OCI-LY3 (cell line): ENCODE measurements around the gene RPS4Y1.
"Not testable (repeated sequence)": the region's sequence is repeated elsewhere in the genome, so short reads cannot be mapped to it uniquely, and the experiment has no call there.

Source experiments
- H2AFZ ChIP-seq: fragments of 200-600, 300-600 bp; shearing (Covaris generic); 2 replicates; pipeline ENCODE4 v1.6.0; 2014; ENCODE audit warnings: antibody characterized with exemption, low read depth, low read length
- H3K27ac ChIP-seq: fragments of 200-600, 300-600 bp; sonication (generic); 2 replicates; pipeline ENCODE4 v1.5.1; 2014; ENCODE audit warnings: mild to moderate bottlenecking, low read length, moderate library complexity, mixed read lengths
- H3K27me3 ChIP-seq: fragments of 200-600, 300-600 bp; sonication (generic); 2 replicates; pipeline ENCODE4 v1.6.1; 2014; ENCODE audit warnings: low read depth, low read length, mixed read lengths
- H3K36me3 ChIP-seq: fragments of 200-600, 300-600 bp; sonication (generic); replicated peaks from 2 replicates; pipeline ENCODE3; 2014; ENCODE audit warnings: low read depth, low read length, mixed read lengths
- H3K4me1 ChIP-seq: fragments of 300-600, 200-600 bp; sonication (generic); 2 replicates; pipeline ENCODE4 v1.6.1; 2014; ENCODE audit warnings: low read length, mixed read lengths
- H3K4me2 ChIP-seq: fragments of 200-600, 300-600 bp; sonication (generic); 2 replicates; pipeline ENCODE4 v1.6.1; 2014; ENCODE audit warnings: low read length, mixed read lengths
- H3K4me3 ChIP-seq: fragments of 300-600, 200-600 bp; sonication (generic); 2 replicates; pipeline ENCODE4 v1.5.1; 2014; ENCODE audit warnings: antibody characterized with exemption, mild to moderate bottlenecking, low read length, moderate library complexity
- H3K79me2 ChIP-seq: fragments of 300-600, 200-600 bp; shearing (Covaris generic); 2 replicates; pipeline ENCODE4 v1.6.1; 2014; ENCODE audit warnings: mild to moderate bottlenecking, low read length, mixed read lengths
- H3K9ac ChIP-seq: fragments of 300-600, 200-600 bp; shearing (Covaris generic); 2 replicates; pipeline ENCODE4 v1.6.0; 2014; ENCODE audit warnings: mild to moderate bottlenecking, low read length, moderate library complexity
- H3K9me3 ChIP-seq: fragments of 200-600, 300-600 bp; shearing (Covaris generic); 2 replicates; pipeline ENCODE4 v1.6.1; 2014; ENCODE audit warnings: low read length, mixed read lengths; ENCODE audit not compliant: insufficient read depth
- H4K20me1 ChIP-seq: fragments of 200-600, 300-600 bp; sonication (generic); 2 replicates; pipeline ENCODE4 v1.6.1; 2016; ENCODE audit warnings: low read length, mixed read lengths; ENCODE audit not compliant: insufficient read depth
- CTCF ChIP-seq: fragments of 200-600, 300-600 bp; sonication (generic); IDR thresholded peaks from 2 replicates; pipeline ENCODE4 v1.5.1; 2014; ENCODE audit warnings: antibody characterized with exemption, low read length, low read depth
- EZH2phosphoT487 ChIP-seq: fragments of 200-600 bp; shearing (Covaris generic); IDR thresholded peaks from 2 replicates; pipeline ENCODE4 v1.6.1; 2018; ENCODE audit warnings: antibody characterized with exemption, mixed run types, low read depth

RPS4Y1 gene

GRCh38 chrY:2866581-2866980 is 25.2 kb downstream of the RPS4Y1 start:
- TF ChIP-seq EZH2phosphoT487 (no peak), CTCF (no peak)
- H3K79me2 ChIP-seq, result peaks cover 31% of the 10 kb centered on the region
- no peaks in the 10 kb centered on the region for H3K9me3 ChIP-seq
- H2AFZ ChIP-seq, result no peak overlapping the region
- H3K36me3 ChIP-seq, result peaks cover 61% of the 10 kb centered on the region
- no peaks in the 10 kb centered on the region for H3K27me3 ChIP-seq
- H4K20me1 ChIP-seq, result peaks cover 12% of the 10 kb centered on the region; the same call in 1 of the 2 replicates
- H3K27ac ChIP-seq, result no peak overlapping the region
- H3K4me3 ChIP-seq, result no peak overlapping the region
- no peaks in the 10 kb centered on the region for H3K4me1 ChIP-seq
- no peak overlapping the region for H3K4me2 ChIP-seq
- no peak overlapping the region for H3K9ac ChIP-seq

GRCh38 chrY:2867469-2867868 is 26.1 kb downstream of the RPS4Y1 start:
- no peak overlapping the region for H3K4me3 ChIP-seq
- H4K20me1 ChIP-seq, result peaks cover 6% of the 10 kb centered on the region; the same call in 1 of the 2 replicates
- peaks cover 61% of the 10 kb centered on the region for H3K36me3 ChIP-seq
- H3K4me2 ChIP-seq, result no peak overlapping the region
- H3K79me2 ChIP-seq, result peaks cover 23% of the 10 kb centered on the region
- TF ChIP-seq EZH2phosphoT487, result no peak
- no peak for TF ChIP-seq CTCF
- H2AFZ ChIP-seq, result no peak overlapping the region
- H3K4me1 ChIP-seq, result no peaks in the 10 kb centered on the region
- no peaks in the 10 kb centered on the region for H3K27me3 ChIP-seq
- H3K27ac ChIP-seq, result no peak overlapping the region
- H3K9me3 ChIP-seq, result no peaks in the 10 kb centered on the region
- no peak overlapping the region for H3K9ac ChIP-seq

- Histone ChIP-seq H3K4me2 (no peak overlapping the region), H3K4me3 (no peak overlapping the region), H3K9ac (no peak overlapping the region), H3K27ac (no peak overlapping the region), H3K79me2 (peaks cover 16% of the 10 kb centered on the region), H3K4me1 (no peaks in the 10 kb centered on the region), H3K9me3 (no peaks in the 10 kb centered on the region), H3K27me3 (no peaks in the 10 kb centered on the region), H3K36me3 (peaks cover 54% of the 10 kb centered on the region), H2AFZ (no peak overlapping the region), H4K20me1 (0 out of 2 replicates have a peak, but pooled peaks cover 4% of the 10 kb centered on the region)
- TF ChIP-seq CTCF (no peak), EZH2phosphoT487 (no peak)
Observed at GRCh38 chrY:2868035-2868607, 26.7 kb downstream of the RPS4Y1 start.

GRCh38 chrY:2872234-2872633 is 30.8 kb downstream of the RPS4Y1 start:
- H3K9ac ChIP-seq, H3K9me3 ChIP-seq, H3K79me2 ChIP-seq, H3K27me3 ChIP-seq, H3K4me2 ChIP-seq, H3K4me1 ChIP-seq, H4K20me1 ChIP-seq, H3K27ac ChIP-seq, H3K4me3 ChIP-seq, H2AFZ ChIP-seq: not testable (repeated sequence)
- H3K36me3 ChIP-seq, result peaks cover 25% of the 10 kb centered on the region

GRCh38 chrY:2874211-2874610 is 32.8 kb downstream of the RPS4Y1 start:
- TF ChIP-seq CTCF (no peak), EZH2phosphoT487 (no peak)
- Histone ChIP-seq H3K27ac (no peak overlapping the region), H3K4me3 (no peak overlapping the region), H3K36me3 (peaks cover 13% of the 10 kb centered on the region), H3K9me3 (no peaks in the 10 kb centered on the region), H3K4me1 (no peaks in the 10 kb centered on the region), H2AFZ (no peak overlapping the region), H3K9ac (no peak overlapping the region), H3K79me2 (no peaks in the 10 kb centered on the region), H4K20me1 (no peaks in the 10 kb centered on the region), H3K27me3 (no peaks in the 10 kb centered on the region), H3K4me2 (no peak overlapping the region)
